ENCODE data around the gene NOCT.

GRCh38 chr4:139009702-139010101 lies 5.9 kb upstream of the NOCT start:
- TF ChIP-seq CTCF (IDR thresholded peaks at IDR 0.05), result no peak
- TF ChIP-seq POLR2AphosphoS5 (IDR thresholded peaks at IDR 0.05), result no peak
